ENCODE measurements around the gene ADGRE3.
"Not testable (repeated sequence)": the region's sequence is repeated elsewhere in the genome, so short reads cannot be mapped to it uniquely, and the experiment has no call there.

Gene ADGRE3

DNA sequence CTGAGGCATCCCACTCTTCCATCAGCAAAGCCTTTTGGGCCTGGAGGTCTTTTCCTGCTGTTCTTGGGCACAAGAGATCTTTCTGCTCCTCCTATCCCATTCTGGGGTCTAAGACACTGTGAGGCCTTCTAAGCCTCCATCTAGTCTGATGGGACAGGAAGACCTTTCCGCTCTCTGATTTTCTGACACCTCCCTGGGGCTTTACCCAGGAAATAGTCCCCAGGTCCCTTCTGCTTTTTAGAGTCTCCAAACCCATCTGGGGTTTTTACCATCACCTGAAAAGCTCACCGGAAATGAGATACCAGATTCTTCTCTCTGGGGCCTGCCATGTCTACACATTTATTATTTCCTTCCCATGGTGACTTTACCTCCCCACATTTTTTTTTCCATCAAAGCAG, 70.7 kb downstream of the ADGRE3 start:
- no peak for DNase-seq (ENCODE audit: low read depth, low spot score)

DNA sequence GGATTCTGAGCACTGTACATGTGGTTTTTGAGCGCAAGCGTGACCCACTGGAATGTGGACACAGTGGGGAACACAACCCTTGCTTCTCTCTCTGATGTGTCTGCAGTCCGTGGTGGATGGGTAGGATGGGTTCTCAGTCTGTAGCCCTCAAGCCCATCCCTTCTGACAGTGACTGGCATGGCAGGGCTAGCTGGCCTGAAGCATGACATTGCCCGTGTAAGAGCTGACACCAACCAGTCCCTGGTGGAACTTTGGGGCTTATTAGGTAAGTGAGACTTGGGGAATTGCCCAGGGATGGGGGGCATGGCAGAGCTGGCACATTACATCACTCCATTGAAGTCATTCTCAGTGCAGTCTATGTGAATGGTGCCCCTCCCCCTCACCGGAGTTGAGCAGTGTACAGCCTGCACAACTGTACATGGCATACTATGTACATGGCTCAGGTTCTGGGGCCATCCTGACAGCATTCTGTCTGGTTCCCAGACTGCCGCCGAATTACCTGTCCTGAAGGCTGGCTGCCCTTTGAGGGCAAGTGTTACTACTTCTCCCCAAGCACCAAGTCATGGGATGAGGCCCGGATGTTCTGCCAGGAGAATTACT, 75.0 kb downstream of the ADGRE3 start:
- DNase-seq (ENCODE audit: low read depth, low spot score), result no peak

DNA sequence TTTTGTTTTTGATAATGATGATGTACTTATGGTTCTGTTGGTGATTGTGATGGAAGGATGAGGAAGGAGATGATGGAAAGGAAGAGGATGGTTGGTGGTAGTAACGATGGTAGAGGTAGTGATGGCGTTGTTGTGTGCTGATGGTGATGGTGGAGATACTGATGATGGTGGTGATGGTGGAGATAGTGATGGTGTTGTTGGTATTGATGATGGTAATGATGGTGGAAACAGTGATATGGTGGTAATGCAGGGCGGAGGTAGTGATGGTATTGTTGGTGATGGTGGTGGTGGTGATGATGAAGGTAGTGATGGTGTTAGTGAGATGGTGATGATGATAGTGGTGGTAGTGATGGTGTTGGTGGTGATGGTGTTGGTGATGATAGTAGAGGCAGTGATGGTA, 79.1 kb downstream of the ADGRE3 start:
- no peak for DNase-seq (ENCODE audit: low read depth, low spot score)

DNA sequence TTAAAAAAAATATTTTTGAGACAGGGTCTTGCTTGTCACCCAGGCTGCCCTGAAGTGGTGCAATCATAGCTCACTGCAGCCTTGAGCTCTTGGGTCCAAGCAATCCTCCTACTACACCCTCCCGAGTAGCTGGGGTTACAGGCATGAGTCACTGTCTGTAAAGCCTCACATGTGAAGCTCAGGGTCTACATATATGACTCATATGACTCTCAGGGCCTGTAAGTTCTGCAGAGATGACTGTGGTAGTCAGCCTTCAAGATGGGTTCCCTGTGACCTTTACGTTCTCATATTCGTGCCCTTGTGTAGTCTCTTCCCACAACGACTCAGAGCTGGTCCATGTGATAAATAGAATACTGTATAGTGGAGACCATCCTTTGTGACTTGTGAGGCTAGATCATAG, 85.2 kb downstream of the ADGRE3 start:
- not testable (repeated sequence) for DNase-seq (ENCODE audit: low read depth, low spot score)

DNA sequence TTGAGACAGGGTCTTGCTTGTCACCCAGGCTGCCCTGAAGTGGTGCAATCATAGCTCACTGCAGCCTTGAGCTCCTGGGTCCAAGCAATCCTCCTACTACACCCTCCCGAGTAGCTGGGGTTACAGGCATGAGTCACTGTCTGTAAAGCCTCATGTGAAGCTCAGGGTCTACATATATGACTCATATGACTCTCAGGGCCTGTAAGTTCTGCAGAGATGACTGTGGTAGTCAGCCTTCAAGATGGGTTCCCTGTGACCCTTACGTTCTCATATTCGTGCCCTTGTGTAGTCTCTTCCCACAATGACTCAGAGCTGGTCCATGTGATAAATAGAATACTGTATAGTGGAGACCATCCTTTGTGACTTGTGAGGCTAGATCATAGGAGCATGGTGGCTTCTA, 89.5 kb downstream of the ADGRE3 start:
- DNase-seq (ENCODE audit: low read depth, low spot score), result peak; percentile 16

DNA sequence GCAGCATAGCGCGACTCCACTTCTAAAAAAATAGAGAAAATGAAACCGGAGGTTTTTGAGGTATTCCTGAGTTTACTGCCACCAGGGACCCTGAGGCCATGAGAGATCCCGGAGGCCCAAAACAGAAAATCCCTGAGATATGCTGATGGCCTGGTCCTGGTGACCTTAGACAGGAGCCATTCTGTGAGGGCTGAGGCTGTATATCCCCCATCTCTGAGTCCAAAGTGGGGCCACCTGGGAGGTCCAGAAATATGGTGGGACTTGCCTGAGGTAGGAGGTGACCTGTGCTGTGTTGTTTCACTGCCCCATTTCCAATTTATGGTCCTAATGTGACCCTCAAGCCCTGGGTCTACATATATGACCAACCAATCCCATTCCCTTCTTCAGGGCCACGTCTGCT, 90.3 kb downstream of the ADGRE3 start:
- not testable (repeated sequence) for DNase-seq (ENCODE audit: low read depth, low spot score)

DNA sequence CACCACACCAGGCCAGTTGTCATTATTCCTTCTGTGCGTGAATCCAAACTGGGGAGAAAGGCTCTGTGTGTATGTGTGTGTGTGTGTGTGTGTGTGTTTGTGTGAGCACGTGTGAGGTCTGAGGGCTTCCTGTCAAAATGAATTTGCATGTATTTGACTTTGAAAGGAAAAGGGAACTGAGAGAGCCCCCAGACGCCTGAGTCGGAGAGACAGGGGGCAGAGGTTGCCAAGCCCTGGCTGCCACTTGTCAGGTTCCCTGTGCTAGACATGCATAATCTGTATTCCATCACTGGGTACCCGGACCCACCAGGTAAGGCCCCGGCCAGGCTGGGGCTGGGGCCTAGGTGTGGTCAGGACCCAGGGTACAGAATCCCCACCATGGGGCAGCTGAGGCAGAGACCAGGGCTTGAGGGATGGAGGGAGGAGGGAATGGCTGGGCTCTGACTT, 91.7 kb downstream of the ADGRE3 start, which contains the start of gene CLEC17A:
Gene CLEC17A (plus strand): TSS at position 191 of the 447 bp plus-strand sequence. CDS start 77 bp downstream, at position 268.
- DNase-seq (ENCODE audit: low read depth, low spot score), result no peak

DNA sequence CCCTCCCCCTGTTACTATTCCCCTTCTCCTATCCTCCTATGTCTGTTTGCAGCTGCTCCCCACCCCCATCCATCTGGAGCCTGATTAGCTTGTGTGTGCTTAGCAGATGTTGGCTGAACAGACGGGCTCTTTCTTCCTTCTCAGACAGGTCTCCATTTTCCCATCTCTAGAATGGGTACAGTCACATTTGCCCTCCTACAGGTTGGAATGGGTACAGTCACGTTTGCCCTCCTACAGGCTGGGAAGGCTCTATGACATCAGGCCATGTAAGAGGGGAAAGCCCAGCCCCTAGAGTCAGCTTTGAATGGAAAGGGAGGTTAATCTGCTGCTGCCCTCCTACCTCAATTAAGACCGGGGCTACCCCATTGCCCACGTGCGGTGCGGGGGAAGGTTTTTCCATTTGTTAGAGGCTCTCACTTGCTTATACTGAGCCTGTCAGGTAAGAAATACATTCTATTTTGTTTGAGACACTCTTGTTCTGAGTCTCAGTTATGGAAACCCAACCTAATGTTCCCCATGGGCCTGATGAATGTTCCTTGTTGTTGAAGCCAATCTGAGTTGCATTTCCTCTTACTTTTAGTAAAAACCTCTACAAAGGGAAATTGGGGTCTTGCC, 93.9 kb downstream of the ADGRE3 start:
- DNase-seq (ENCODE audit: low read depth, low spot score), result no peak

DNA sequence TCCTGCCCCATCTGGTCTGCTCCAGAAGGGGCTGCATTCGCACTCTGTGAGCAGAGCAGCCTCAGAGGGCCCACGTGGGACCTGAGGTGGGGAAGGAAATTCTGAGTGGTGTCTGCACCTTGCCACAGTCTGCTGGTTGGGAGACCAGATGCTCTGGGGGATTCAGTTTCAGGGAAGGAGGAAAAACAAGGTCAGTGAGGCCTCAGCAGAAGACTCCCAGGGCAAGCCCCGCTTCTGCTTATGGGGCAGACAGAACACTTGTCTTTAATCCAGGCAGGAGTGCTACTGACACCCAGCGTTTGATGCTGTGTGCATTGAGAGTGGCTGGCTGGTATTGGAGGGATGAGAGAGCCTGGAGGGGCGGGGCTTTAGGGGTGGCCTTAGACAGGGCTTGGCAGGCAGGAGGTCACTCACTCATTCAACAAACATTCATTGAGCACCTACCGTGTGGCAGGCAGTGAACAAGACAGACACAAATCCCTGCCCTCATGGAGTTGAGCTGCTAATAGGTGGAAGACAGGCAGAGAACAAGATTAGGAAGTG, 96.7 kb downstream of the ADGRE3 start:
- no peak for DNase-seq (ENCODE audit: low read depth, low spot score)

DNA sequence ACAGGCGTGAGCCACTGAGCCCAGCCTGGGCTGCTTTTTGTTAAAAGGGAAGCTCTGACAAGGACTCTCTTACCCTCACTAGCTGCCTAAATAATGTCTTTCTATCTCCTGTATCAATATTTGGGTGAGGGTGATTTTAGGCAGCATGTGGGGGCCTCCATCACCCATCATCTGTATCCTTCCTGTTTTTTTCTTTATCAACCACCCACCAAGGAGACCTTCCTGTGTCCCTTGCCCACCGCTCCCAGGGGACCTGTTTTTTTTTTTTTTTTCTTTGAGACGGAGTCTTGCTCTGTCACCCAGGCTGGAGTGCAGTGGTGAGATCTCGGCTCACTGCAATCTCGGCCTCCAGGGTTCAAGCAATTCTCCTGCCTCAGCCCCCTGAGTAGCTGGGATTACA, 97.4 kb downstream of the ADGRE3 start:
- no peak for DNase-seq (ENCODE audit: low read depth, low spot score)

DNA sequence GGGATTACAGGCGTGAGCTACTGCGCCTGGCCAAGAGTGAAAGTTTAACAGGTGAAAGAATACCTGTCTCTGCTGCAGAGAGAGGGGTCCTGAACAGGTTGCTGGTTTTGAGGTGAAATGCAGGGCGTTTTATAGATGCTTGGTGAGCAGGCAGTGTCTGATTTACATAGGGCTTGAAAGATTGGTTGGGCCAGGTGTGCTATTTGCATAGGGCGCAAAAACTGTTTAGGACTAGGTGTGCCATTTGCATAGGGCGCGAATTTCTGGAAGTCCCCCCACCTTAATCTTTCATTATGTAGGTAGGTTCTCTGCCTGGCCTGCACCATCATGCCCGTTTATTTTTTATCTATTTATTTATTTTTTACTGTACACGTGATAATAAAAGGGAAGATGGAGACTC, 98.3 kb downstream of the ADGRE3 start:
- no peak for DNase-seq (ENCODE audit: low read depth, low spot score)

DNA sequence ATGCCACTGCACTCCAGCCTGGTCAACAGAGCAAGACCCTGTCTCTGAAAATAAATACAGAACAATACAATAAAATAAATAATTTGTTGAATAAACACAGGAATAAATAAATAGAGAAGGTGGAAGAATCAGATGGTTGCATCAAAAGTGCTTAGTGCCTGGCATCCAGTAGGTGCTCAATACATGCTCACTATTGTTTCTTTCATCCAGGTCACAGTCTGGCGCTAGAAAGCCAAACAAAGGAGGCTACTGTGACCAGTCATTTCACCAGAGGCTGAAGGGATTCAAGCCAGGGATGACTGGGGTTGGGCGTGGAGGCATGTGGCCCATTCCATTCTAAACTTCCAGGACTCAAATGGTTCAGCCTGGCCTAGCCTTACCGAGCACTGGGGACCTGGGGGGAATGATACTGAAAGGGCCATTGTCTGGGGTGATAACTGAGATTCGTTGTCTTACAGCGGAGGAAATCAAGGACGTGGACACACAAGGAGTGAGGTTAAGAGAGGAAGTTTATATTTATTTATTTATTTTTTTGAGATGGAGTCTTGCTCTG, 99.1 kb downstream of the ADGRE3 start:
- DNase-seq (ENCODE audit: low read depth, low spot score), result no peak

DNA sequence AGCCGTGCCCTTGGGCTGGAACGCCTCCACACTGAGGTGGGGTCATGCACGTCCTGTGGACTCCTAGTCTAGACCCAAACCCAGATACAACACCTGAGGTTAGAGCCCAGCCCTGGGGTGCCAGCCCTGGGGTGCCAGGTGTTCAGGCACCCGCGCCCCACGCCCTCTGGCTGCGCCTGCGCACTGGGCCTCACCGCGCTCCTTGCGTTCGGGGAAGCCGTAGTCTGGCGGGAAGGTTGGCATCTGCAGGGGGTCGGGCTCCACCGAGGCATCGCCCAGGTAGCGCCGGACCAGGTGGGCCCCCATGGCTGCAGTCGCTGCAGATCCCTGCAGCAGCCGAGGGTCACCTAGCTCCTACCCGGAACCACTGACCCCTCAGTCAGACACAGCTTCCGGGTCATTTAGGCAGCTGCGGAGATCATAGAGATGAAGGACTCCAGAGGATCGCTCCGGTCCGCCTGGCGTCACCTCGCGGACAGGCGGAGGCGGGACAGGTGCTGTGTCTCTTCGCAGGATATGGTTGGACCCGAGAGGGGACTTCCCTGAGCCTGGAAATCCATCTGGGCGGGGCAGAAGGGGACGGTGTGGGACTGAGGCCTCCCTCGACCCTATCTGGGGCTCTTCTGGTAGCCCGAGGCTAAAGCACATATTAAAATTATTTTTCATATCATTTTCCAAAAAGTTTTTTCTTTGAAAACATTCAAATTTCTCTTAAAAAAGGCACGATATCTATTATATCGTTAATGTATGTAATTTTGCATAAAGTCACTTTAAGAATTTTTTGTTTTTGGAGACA, 102.8 kb downstream of the ADGRE3 start, which contains the start of gene NDUFB7:
Gene NDUFB7 (minus strand): TSS at position 372 of the 796 bp plus-strand sequence. CDS start 66 bp downstream, at position 306.
- DNase-seq (ENCODE audit: low read depth, low spot score), result peak; percentile 82

DNA sequence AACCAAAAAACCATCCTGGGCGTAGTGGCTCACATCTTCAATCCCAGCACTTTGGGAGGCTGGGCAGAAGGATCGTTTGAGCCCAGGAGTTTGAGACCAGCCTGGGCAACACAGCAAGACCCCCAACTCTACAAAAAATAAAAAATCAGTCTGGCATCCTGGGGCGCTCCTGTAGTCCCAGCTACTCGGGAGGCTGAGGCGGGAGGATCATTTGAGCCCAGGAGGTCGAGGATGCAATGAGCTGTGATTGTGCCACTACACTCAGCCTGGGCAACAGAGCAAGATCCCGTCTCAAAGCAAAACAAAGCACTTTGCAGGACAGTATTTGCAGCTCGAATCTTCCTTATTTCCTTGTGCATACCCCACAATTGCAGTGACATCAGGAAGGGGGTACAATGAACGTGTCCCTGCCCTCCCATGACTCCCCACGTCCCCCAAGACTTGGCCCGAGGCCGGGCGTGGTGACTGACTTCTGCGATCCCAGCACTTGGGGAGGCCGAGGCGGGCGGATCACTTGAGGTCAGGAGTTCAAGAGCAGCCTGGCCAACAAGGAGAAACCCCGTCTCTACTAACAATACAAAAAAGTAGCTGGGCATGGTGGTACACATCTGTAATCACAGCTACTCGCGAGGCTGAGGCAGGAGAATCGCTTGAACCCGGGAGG, 103.6 kb downstream of the ADGRE3 start:
- no peak for DNase-seq (ENCODE audit: low read depth, low spot score)
